ENCODE measurements around the gene SCN3A. TPM values are rescaled to one million over a fixed set of nuclear protein-coding genes. Genes with fewer than 3 reads are reported as not detected.

The SCN3A gene
- total and polyA plus RNA-seq, 11 donors: 0.39 to 2.7 (median 1.1) TPM

GRCh38 chr2:165044505-165045303, 159.1 kb downstream of the SCN3A start:
- Histone ChIP-seq H3K9me3 (peaks cover 0 to 3% (median 0%) of the 10 kb centered on the region in 12 donors), H3K4me1 (no peaks in the 10 kb centered on the region), H3K4me3 (no peak overlapping the region), H3K36me3 (no peaks in the 10 kb centered on the region), H3K27ac (no peak overlapping the region), H3K27me3 (no peaks in the 10 kb centered on the region)
- DNase-seq: no peak
- 64 to 90% (median 82%) methylated on average over 4 to 6 of the region's 6 CpGs for whole genome bisulfite sequencing, 4 donors
- intact Hi-C loops (cut with DNase I): no loop called here
- TF ChIP-seq POLR2A (IDR thresholded peaks at IDR 0.05) (no peak), CTCF (IDR thresholded peaks at IDR 0.05) (no peak)
- ATAC-seq: no peak

Other genes with a start within 250 kb of the SCN3A start
- 1 to 10 TPM in 1 of 9 donors, under 1 TPM in 8; 0.25 to 1.9 (median 0.51) TPM for gene SLC38A11, start 248.5 kb downstream of the SCN3A start, total RNA-seq
- 1 to 10 TPM in 1 of 2 donors, under 1 TPM in 1; 0.55 to 1.4 TPM for gene SLC38A11, start 248.5 kb downstream of the SCN3A start, polyA plus RNA-seq
- gene SCN2A, start 35.4 kb upstream of the SCN3A start, total RNA-seq: under 1 TPM in 5 of 9 donors, not detected in 4; 0.04 to 0.45 (median 0.17) TPM
- gene SCN2A, start 35.4 kb upstream of the SCN3A start, polyA plus RNA-seq: under 1 TPM; 0.01 to 0.04 TPM